CD4-positive, alpha-beta T cell treated with Interleukin-6 at 100 ng/mL for 8 hours (primary cell): Measurements from ENCODE around the gene MYCBP2.
"Not testable (repeated sequence)": the region's sequence is repeated elsewhere in the genome, so short reads cannot be mapped to it uniquely, and the experiment has no call there.

ENCODE experiments used
- DNase-seq: peaks from one replicate; pipeline ENCODE4 v3.0.0-alpha.2; 2020; ENCODE audit warnings: mixed read lengths, low spot score

MYCBP2 gene

GRCh38 chr13:77028202-77028601, 298.7 kb downstream of the MYCBP2 start:
- no peak for DNase-seq

GRCh38 chr13:77026861-77027621, 299.9 kb downstream of the MYCBP2 start, which contains the start of gene FBXL3:
Gene FBXL3 (minus strand): TSS chr13:77027159. CDS start chr13:77021860, 5,299 bp downstream.
- DNase-seq = peak; percentile 83

- DNase-seq = peak; percentile 79
Measured at GRCh38 chr13:77026255-77026860, 300.5 kb downstream of the MYCBP2 start.

- no peak for DNase-seq
Measured at GRCh38 chr13:77022341-77022740, 304.6 kb downstream of the MYCBP2 start.

- no peak for DNase-seq
Measured at GRCh38 chr13:77019756-77020155, 307.1 kb downstream of the MYCBP2 start.

GRCh38 chr13:77016888-77017623, 309.8 kb downstream of the MYCBP2 start:
- DNase-seq = no peak

- no peak for DNase-seq
Measured at GRCh38 chr13:77016251-77016812, 310.6 kb downstream of the MYCBP2 start.

GRCh38 chr13:77014906-77015685, 311.8 kb downstream of the MYCBP2 start:
- DNase-seq = no peak

- DNase-seq = no peak
Measured at GRCh38 chr13:77013853-77014542, 312.9 kb downstream of the MYCBP2 start.

- DNase-seq = not testable (repeated sequence)
Measured at GRCh38 chr13:77009719-77010118, 317.2 kb downstream of the MYCBP2 start.

- no peak for DNase-seq
Measured at GRCh38 chr13:77009011-77009410, 317.9 kb downstream of the MYCBP2 start.

GRCh38 chr13:77008337-77008736, 318.6 kb downstream of the MYCBP2 start:
- DNase-seq = not testable (repeated sequence)

- no peak for DNase-seq
Measured at GRCh38 chr13:77002590-77003190, 324.2 kb downstream of the MYCBP2 start.

GRCh38 chr13:77001963-77002587, 324.8 kb downstream of the MYCBP2 start:
- DNase-seq = no peak

- DNase-seq = no peak
Measured at GRCh38 chr13:77001540-77001939, 325.4 kb downstream of the MYCBP2 start.

- no peak for DNase-seq
Measured at GRCh38 chr13:77000475-77000874, 326.4 kb downstream of the MYCBP2 start.
